H1 (cell line): Measurements from ENCODE around the gene CPD.
A peak's percentile ranks its signal among the peaks of the same experiment; 100 is the strongest.

Source experiments
- CEBPB ChIP-seq: IDR thresholded peaks from 2 replicates; pipeline ENCODE4 v1.6.1; 2012; ENCODE audit warnings: low read depth, low read length
- EP300 ChIP-seq, 2 experiments: IDR thresholded peaks; 1 replicate in 1 of 2; 2 replicates in 1 of 2; pipeline ENCODE4 v1.6.1; 2011 to 2012; ENCODE audit warnings: low read depth in 2 of 2, low read length in 2 of 2, mild to moderate bottlenecking in 2 of 2, borderline replicate concordance in 1 of 2, inconsistent platforms in 1 of 2, moderate library complexity in 1 of 2
- FOSL1 ChIP-seq: IDR thresholded peaks from 2 replicates; pipeline ENCODE4 v1.6.1; 2011; ENCODE audit warnings: mild to moderate bottlenecking, low read depth, low read length, moderate library complexity; ENCODE audit not compliant: insufficient read depth
- GABPA ChIP-seq: IDR thresholded peaks from 2 replicates; pipeline ENCODE4 v1.6.1; 2011; ENCODE audit warnings: mild to moderate bottlenecking, low read length, moderate library complexity, borderline replicate concordance; ENCODE audit not compliant: insufficient read depth
- POLR2A ChIP-seq, 2 experiments: IDR thresholded peaks; 1 replicate in 1 of 2; 2 replicates in 1 of 2; pipeline ENCODE4 v1.6.1; 2011; ENCODE audit warnings: low read depth in 2 of 2, low read length in 2 of 2, mild to moderate bottlenecking in 2 of 2; ENCODE audit errors: control extremely low read depth in 1 of 2
- RAD21 ChIP-seq, 2 experiments: IDR thresholded peaks in 1 of 2; conservative IDR thresholded peaks in 1 of 2; 2 replicates each; pipeline ENCODE4 v1.6.1; 2011; ENCODE audit warnings: low read depth in 2 of 2, low read length in 2 of 2, improper control_type of control experiment in 1 of 2, inconsistent platforms in 1 of 2, mild to moderate bottlenecking in 1 of 2, moderate library complexity in 1 of 2
- TF ChIP-seq, protein P1 (sequence below), 3 experiments: IDR thresholded peaks; 1 replicate in 2 of 3; 2 replicates in 1 of 3; pipeline versions ENCODE4 v1.5.1 to v1.6.1; 2011; ENCODE audit warnings: low read length in 3 of 3, mild to moderate bottlenecking in 3 of 3, inconsistent platforms in 2 of 3, low read depth in 1 of 3, moderate library complexity in 1 of 3; ENCODE audit not compliant: insufficient read depth in 1 of 3; ENCODE audit errors: control extremely low read depth in 1 of 3

DNA sequence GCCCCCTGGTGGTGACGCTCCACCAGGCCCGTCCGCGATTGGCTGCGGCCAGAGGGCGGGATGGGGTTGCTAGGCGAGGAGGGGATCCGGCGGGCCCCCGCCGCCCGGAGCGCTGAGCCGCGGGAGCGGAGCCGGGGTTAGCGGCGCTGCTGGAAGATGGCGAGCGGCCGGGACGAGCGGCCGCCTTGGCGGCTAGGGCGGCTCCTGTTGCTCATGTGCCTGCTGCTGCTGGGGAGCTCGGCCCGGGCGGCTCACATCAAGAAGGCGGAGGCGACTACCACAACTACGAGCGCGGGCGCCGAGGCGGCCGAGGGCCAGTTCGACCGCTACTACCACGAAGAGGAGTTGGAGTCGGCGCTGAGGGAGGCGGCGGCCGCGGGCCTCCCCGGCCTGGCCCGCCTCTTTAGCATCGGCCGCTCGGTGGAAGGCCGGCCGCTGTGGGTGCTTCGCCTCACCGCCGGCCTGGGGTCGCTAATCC is at the start of gene CPD:
- TF ChIP-seq EP300 (IDR thresholded peaks at IDR 0.05; ENCODE audit: borderline replicate concordance in 1 of 2, low read depth in 2 of 2, low read length in 2 of 2) (no peak), FOSL1 (no peak), RAD21 (IDR thresholded peaks at IDR 0.05 in 1 of 2, conservative IDR thresholded peaks at IDR 0.05 in 1 of 2; ENCODE audit: low read depth in 2 of 2, low read length in 2 of 2) (no peak), CEBPB (no peak), GABPA (no peak), POLR2A (IDR thresholded peaks at IDR 0.05; ENCODE audit: control extremely low read depth in 1 of 2, low read depth in 2 of 2, low read length in 2 of 2) (peak; percentile 58 to 77)
- TF ChIP-seq, protein P1, sequence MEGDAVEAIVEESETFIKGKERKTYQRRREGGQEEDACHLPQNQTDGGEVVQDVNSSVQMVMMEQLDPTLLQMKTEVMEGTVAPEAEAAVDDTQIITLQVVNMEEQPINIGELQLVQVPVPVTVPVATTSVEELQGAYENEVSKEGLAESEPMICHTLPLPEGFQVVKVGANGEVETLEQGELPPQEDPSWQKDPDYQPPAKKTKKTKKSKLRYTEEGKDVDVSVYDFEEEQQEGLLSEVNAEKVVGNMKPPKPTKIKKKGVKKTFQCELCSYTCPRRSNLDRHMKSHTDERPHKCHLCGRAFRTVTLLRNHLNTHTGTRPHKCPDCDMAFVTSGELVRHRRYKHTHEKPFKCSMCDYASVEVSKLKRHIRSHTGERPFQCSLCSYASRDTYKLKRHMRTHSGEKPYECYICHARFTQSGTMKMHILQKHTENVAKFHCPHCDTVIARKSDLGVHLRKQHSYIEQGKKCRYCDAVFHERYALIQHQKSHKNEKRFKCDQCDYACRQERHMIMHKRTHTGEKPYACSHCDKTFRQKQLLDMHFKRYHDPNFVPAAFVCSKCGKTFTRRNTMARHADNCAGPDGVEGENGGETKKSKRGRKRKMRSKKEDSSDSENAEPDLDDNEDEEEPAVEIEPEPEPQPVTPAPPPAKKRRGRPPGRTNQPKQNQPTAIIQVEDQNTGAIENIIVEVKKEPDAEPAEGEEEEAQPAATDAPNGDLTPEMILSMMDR (IDR thresholded peaks at IDR 0.05; ENCODE audit: control extremely low read depth in 1 of 3, insufficient read depth in 1 of 3, low read depth in 1 of 3, low read length in 3 of 3) = no peak
